PC-9 (cell line): ENCODE data around the gene PPP1R7. TPM values are rescaled to one million over a fixed set of nuclear protein-coding genes. Genes with fewer than 3 reads are reported as not detected.

Source experiments
- BruUV-seq: library from RNA; stranded (reverse); fragments of 400-500 nt; replicated peaks from 2 replicates; lab custom pipeline; 2021; lab: Mats Ljungman, UMichigan
- CTCF ChIA-PET: fragments of 300-600 bp; sonication (Branson Sonifier 250); formaldehyde crosslinking; loops from one replicate; lab custom pipeline; 2022; ENCODE audit warnings: antibody characterized with exemption; lab: Charles Lee
- POLR2A ChIA-PET: fragments of 300-600 bp; sonication (Branson Sonifier 250); formaldehyde crosslinking; loops from one replicate; lab custom pipeline; 2022; ENCODE audit warnings: antibody characterized with exemption; ENCODE audit not compliant: unreplicated experiment; lab: Charles Lee
- DNase-seq, 2 experiments: peaks; one replicate each; pipeline versions ENCODE4 v3.0.0 to v3.0.0-alpha.2; 2015 to 2022; ENCODE audit warnings: mixed read lengths in 1 of 2
- H2AFZ ChIP-seq: fragments of 200-600 bp; sonication (generic); 2 replicates; pipeline ENCODE4 v1.8.1; 2017; ENCODE audit warnings: antibody characterized with exemption
- H3F3A ChIP-seq: fragments of 200-600 bp; sonication (generic); 2 replicates; pipeline ENCODE4 v1.8.1; 2017; ENCODE audit warnings: antibody characterized with exemption, mild to moderate bottlenecking, low read depth; ENCODE audit not compliant: insufficient read depth
- H3K27ac ChIP-seq: fragments of 200-600 bp; sonication (generic); 2 replicates; pipeline ENCODE4 v1.6.1; 2016; ENCODE audit warnings: mixed run types
- H3K27me3 ChIP-seq: fragments of 200-600 bp; sonication (generic); 2 replicates; pipeline ENCODE4 v1.6.1; 2016; ENCODE audit warnings: low read depth, mixed run types; ENCODE audit not compliant: insufficient read depth
- H3K36me3 ChIP-seq: fragments of 200-600 bp; sonication (generic); 2 replicates; pipeline ENCODE4 v1.6.1; 2016; ENCODE audit warnings: low read depth, mixed run types
- H3K4me1 ChIP-seq: fragments of 200-600 bp; sonication (generic); replicated peaks from 2 replicates; pipeline ENCODE4 v1.6.1; 2016; ENCODE audit warnings: mixed run types; ENCODE audit not compliant: insufficient read depth
- H3K4me2 ChIP-seq: fragments of 200-600 bp; sonication (generic); 2 replicates; pipeline ENCODE4 v1.6.1; 2017; ENCODE audit warnings: mixed run types
- H3K4me3 ChIP-seq: fragments of 200-600 bp; sonication (generic); 2 replicates; pipeline ENCODE4 v1.6.1; 2016; ENCODE audit warnings: mixed run types
- H3K79me2 ChIP-seq: fragments of 200-600 bp; sonication (generic); 2 replicates; pipeline ENCODE4 v1.6.1; 2017; ENCODE audit warnings: low read depth, mixed run types
- H3K9me2 ChIP-seq: fragments of 200-600 bp; sonication (generic); 2 replicates; pipeline ENCODE4 v1.8.1; 2017; ENCODE audit warnings: mild to moderate bottlenecking; ENCODE audit not compliant: insufficient read depth
- H3K9me3 ChIP-seq: fragments of 200-600 bp; sonication (generic); 2 replicates; pipeline ENCODE4 v1.8.1; 2016; ENCODE audit warnings: low read depth; ENCODE audit not compliant: insufficient read depth
- H4K20me1 ChIP-seq: fragments of 200-600 bp; sonication (generic); 2 replicates; pipeline ENCODE4 v1.8.1; 2017; ENCODE audit not compliant: insufficient read depth
- EZH2 ChIP-seq: fragments of 200-600 bp; sonication (generic); IDR thresholded peaks from 2 replicates; pipeline ENCODE4 v1.8.0; 2017; ENCODE audit warnings: antibody characterized with exemption, low read depth
- intact Hi-C: fragments of 100-400 bp; cut with micrococcal nuclease; formaldehyde crosslinking; loops from one replicate; pipeline ENCODE4 v1.10.0; 2022; ENCODE audit not compliant: unreplicated experiment
- total RNA-seq: library from RNA; stranded (reverse); gene quantifications from 2 replicates; pipeline ENCODE4 v1.2.3, GENCODE V29; 2021
- TF ChIP-seq, protein P1 (sequence below): fragments of 200-600 bp; sonication (generic); conservative IDR thresholded peaks from 2 replicates; pipeline ENCODE4 v1.6.1; 2017; ENCODE audit warnings: mixed run types, antibody characterized with exemption, mild to moderate bottlenecking, moderate library complexity

The PPP1R7 gene
- total RNA-seq, 1 experiment from 2014 or later, result 113 TPM

DNA sequence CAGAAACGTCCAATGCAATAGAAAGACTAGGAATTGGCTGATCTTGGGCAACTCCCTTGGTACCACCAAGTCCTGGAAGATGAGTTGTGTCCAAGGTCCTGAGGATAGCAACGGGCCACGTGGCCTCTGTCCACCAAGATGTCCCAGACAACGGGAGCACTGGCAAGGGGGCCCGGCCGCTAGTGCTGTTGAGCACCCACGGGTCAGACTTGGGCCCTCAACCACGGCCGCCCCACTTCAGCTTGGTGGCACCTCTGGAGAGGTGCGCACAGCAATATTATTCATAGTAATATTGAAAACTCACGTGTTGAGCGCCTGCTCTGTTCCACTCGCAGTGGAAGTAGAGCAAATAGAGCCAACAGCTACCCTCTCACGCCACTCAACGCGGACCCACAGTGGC lies 20.0 kb upstream of the PPP1R7 start:
- no peaks in the 10 kb centered on the region for H3K36me3 ChIP-seq

DNA sequence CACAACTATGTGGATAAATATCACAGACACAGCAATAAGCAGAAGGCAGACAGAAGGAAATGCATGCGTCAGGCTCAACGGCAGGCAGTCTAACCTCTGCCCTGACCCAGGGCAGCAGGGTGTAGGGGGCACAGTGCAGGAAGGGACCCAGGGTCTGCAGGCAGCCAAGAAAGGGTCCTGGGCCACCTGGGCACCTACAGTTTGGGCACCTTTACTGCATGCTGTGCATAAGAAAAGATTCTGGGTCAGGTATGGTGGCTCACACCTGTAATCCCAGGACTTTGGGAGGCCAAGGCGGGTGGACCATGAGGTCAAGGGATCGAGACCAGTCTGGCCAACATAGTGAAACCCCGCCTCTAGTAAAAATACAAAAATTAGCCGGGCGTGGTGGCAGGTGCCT lies 18.7 kb upstream of the PPP1R7 start:
- intact Hi-C loops, result no loop called here
- POLR2A ChIA-PET, result no interaction called here
- Histone ChIP-seq H2AFZ (no peak overlapping the region), H3K36me3 (no peaks in the 10 kb centered on the region), H4K20me1 (no peaks in the 10 kb centered on the region), H3F3A (no peaks in the 10 kb centered on the region), H3K9me3 (no peaks in the 10 kb centered on the region), H3K9me2 (no peaks in the 10 kb centered on the region), H3K27me3 (no peaks in the 10 kb centered on the region), H3K79me2 (no peaks in the 10 kb centered on the region), H3K27ac (no peak overlapping the region), H3K4me3 (no peak overlapping the region), H3K4me2 (no peak overlapping the region), H3K4me1 (no peaks in the 10 kb centered on the region)
- TF ChIP-seq EZH2, result no peak
- TF ChIP-seq, protein P1, sequence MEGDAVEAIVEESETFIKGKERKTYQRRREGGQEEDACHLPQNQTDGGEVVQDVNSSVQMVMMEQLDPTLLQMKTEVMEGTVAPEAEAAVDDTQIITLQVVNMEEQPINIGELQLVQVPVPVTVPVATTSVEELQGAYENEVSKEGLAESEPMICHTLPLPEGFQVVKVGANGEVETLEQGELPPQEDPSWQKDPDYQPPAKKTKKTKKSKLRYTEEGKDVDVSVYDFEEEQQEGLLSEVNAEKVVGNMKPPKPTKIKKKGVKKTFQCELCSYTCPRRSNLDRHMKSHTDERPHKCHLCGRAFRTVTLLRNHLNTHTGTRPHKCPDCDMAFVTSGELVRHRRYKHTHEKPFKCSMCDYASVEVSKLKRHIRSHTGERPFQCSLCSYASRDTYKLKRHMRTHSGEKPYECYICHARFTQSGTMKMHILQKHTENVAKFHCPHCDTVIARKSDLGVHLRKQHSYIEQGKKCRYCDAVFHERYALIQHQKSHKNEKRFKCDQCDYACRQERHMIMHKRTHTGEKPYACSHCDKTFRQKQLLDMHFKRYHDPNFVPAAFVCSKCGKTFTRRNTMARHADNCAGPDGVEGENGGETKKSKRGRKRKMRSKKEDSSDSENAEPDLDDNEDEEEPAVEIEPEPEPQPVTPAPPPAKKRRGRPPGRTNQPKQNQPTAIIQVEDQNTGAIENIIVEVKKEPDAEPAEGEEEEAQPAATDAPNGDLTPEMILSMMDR, result no peak
- CTCF ChIA-PET, result no interaction called here
- no peak for DNase-seq
- no TSS peak for BruUV-seq

More for the DNA sequence above, 20.0 kb upstream of the PPP1R7 start:
- no TSS peak for BruUV-seq
- Histone ChIP-seq H3K27me3 (no peaks in the 10 kb centered on the region), H2AFZ (no peak overlapping the region), H3K4me2 (no peak overlapping the region), H3K9me2 (no peaks in the 10 kb centered on the region), H4K20me1 (no peaks in the 10 kb centered on the region), H3K4me3 (no peak overlapping the region), H3F3A (no peaks in the 10 kb centered on the region), H3K4me1 (no peaks in the 10 kb centered on the region), H3K9me3 (no peaks in the 10 kb centered on the region), H3K27ac (no peak overlapping the region), H3K79me2 (no peaks in the 10 kb centered on the region)
- TF ChIP-seq, protein P1, result no peak
- TF ChIP-seq EZH2, result no peak
- no peak for DNase-seq
- CTCF ChIA-PET, result no interaction called here
- intact Hi-C loops, result no loop called here
- POLR2A ChIA-PET, result no interaction called here

DNA sequence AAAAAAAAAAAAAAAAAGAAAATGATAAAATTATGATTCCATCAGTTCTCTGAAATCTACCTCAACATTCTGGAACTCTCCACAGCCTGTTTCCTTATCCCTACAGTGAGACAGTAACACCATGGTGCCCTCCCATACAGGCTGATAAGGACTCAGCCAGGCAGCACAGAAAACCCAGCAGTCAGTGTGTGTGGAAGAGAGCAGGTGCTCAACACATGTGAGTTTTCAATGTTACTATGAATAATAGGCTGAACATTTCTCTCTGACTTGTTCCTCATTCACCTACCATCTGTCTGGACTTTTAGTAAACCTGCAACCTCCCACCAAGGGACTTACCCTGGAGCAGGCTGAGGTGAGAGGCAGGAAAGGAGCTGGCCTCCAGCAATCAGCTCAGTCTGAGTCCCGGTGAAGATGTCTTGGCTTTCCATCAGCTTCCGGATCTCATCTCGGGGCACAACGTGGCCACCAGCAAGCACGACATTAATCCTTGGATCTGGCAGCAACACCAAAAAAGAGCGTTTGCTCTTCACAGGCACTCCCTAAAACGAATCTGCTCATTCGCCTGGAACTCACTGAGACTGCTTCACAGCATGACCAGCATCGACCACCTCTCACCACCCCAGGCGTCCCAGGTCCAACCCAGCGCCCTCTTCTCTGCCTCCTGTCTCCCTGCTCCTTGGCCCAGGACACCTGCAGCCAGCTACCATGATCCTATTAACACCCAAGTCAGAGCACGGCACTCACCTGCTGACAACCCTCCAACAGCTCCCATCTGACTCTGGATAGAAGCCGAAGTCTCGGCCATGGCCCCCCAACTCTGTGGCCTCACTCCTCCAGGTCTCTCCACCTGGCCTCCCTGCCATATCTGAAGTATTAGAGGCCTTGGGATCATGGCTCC lies 17.5 kb upstream of the PPP1R7 start:
- intact Hi-C loops, result no loop called here

More for the DNA sequence above, 17.5 kb upstream of the PPP1R7 start:
- Histone ChIP-seq H3K36me3 (no peaks in the 10 kb centered on the region), H3K4me1 (no peaks in the 10 kb centered on the region), H3K27ac (no peak overlapping the region), H2AFZ (no peak overlapping the region), H3K27me3 (no peaks in the 10 kb centered on the region), H3K4me2 (no peak overlapping the region), H4K20me1 (no peaks in the 10 kb centered on the region), H3F3A (no peaks in the 10 kb centered on the region), H3K79me2 (no peaks in the 10 kb centered on the region), H3K9me2 (no peaks in the 10 kb centered on the region), H3K4me3 (no peak overlapping the region), H3K9me3 (no peaks in the 10 kb centered on the region)
- CTCF ChIA-PET, result no interaction called here
- no TSS peak for BruUV-seq
- no peak for DNase-seq
- POLR2A ChIA-PET, result no interaction called here
- no peak for TF ChIP-seq EZH2
- TF ChIP-seq, protein P1, result no peak
